GM12891 (cell line): Measurements from ENCODE around the gene CTNNA2.

Source experiments
- PAX5 ChIP-seq: IDR thresholded peaks from 2 replicates; pipeline ENCODE4 v1.6.1; 2011; ENCODE audit warnings: low read length, moderate library complexity, mild to moderate bottlenecking; ENCODE audit not compliant: insufficient read depth, severe bottlenecking
- POLR2A ChIP-seq: IDR thresholded peaks from 2 replicates; pipeline ENCODE4 v1.6.1; 2011; ENCODE audit warnings: low read depth, low read length, control low read depth
- POLR2AphosphoS5 ChIP-seq: IDR thresholded peaks from 2 replicates; pipeline ENCODE4 v1.6.1; 2011; ENCODE audit warnings: low read depth, low read length, control low read depth
- POU2F2 ChIP-seq: IDR thresholded peaks from 2 replicates; pipeline ENCODE4 v1.6.1; 2011; ENCODE audit warnings: low read depth, mild to moderate bottlenecking, control low read depth, low read length, moderate library complexity
- SPI1 ChIP-seq: IDR thresholded peaks from 2 replicates; pipeline ENCODE4 v1.6.1; 2011; ENCODE audit warnings: low read depth, low read length, control low read depth
- TAF1 ChIP-seq: IDR thresholded peaks from 2 replicates; pipeline ENCODE4 v1.6.1; 2011; ENCODE audit warnings: low read depth, low read length, control low read depth

DNA sequence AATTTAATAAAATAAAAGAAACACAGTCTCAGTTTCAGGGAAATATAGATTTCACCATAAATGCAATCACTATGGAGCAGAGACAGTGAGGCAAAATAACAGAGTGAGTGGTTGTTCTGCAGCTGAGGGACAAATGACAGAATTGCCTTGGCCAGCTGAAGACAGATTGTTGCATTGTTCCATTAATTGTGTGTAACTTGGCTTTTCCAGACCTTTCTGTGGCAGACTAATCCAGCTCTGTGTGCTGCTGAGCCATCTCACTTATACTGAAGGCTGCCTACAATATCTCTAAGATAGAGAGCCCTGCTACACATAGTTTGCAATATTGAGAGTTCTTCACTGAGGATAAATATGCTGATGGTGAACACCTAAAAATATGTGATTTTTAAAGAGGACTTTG, 780.2 kb downstream of the CTNNA2 start:
- TF ChIP-seq POLR2A (no peak), TAF1 (no peak), POLR2AphosphoS5 (no peak), SPI1 (no peak), PAX5 (no peak), POU2F2 (no peak)
